ENCODE data around the gene C20orf141. TPM values are rescaled to one million over a fixed set of nuclear protein-coding genes. Genes with fewer than 3 reads are reported as not detected.

The C20orf141 gene
- total and polyA plus RNA-seq, 2 of the 4 experiments (the other 2 are of a cell fraction) = 0.36 to 0.91 TPM

DNA sequence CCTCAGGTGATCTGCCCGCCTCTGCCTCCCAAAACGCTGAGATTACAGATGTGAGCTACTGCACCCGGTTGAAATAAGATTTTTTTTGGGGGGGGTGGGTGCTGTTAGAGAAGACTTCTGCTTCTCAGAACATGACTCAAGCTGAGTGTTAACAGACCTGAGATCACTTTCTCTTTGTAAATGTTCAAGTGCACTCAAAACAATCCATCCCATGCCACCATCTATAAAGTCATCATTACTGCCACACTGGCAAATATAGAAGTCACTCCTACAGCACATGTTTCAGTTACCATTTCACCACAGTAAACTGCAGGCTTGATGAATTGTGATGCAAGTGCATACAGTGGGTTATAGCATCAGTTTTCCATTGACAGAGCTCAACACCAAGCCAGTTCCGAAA is 34.7 kb downstream of the C20orf141 start:
- Histone ChIP-seq H3K27me3 (ENCODE audit: control insufficient read depth, insufficient read depth, low read length) (no peaks in the 10 kb centered on the region), H3K4ac (ENCODE audit: low read depth, low read length) (no peak overlapping the region), H2BK5ac (ENCODE audit: low read depth, low read length, poor library complexity, severe bottlenecking) (no peak overlapping the region), H3K4me2 (ENCODE audit: low read depth, low read length) (no peak overlapping the region), H3K27ac (ENCODE audit: insufficient read depth, low read length) (no peak overlapping the region), H2BK20ac (ENCODE audit: low read depth, low read length) (no peak overlapping the region), H3K23ac (ENCODE audit: low read depth, low read length) (no peak overlapping the region), H4K20me1 (ENCODE audit: insufficient read depth, low read length) (peaks cover 8% of the 10 kb centered on the region; the same call in 1 of the 2 replicates), H3K56ac (ENCODE audit: extremely low read depth, insufficient read depth, low read length) (no peak overlapping the region), H4K5ac (ENCODE audit: low read depth, low read length) (no peak overlapping the region), H3K4me1 (ENCODE audit: control insufficient read depth, insufficient read depth, low read length) (peaks cover 3% of the 10 kb centered on the region; the same call in 1 of the 2 replicates), H2BK120ac (ENCODE audit: low read depth, low read length) (no peak overlapping the region), H4K8ac (ENCODE audit: low read depth in 2 of 2, low read length in 2 of 2) (no peak overlapping the region), H3K9ac (ENCODE audit: low read depth, low read length) (no peak overlapping the region), H4K91ac (ENCODE audit: insufficient read depth, low read depth, low read length) (no peak overlapping the region), H2AK5ac (ENCODE audit: low read depth, low read length) (no peak overlapping the region), H3K14ac (replicated peaks; ENCODE audit: low read depth, low read length) (no peak overlapping the region), H3K4me3 (ENCODE audit: insufficient read depth, low read depth, low read length) (no peak overlapping the region), H3K9me1 (ENCODE audit: insufficient read depth, low read length) (no peaks in the 10 kb centered on the region; the same call in 1 of the 2 replicates), H2AK9ac (replicated peaks; ENCODE audit: low read depth, low read length, poor library complexity) (no peak overlapping the region), H3K18ac (ENCODE audit: low read depth, low read length) (no peak overlapping the region), H2BK15ac (ENCODE audit: low read depth, low read length) (no peak overlapping the region), H2AFZ (replicated peaks; ENCODE audit: low read length, poor library complexity) (no peak overlapping the region), H3K36me3 (ENCODE audit: control insufficient read depth, insufficient read depth, low read length) (peaks cover 3% of the 10 kb centered on the region; the same call in 1 of the 2 replicates), H3K9me3 (ENCODE audit: control insufficient read depth, insufficient read depth, low read length) (no peaks in the 10 kb centered on the region), H3K79me1 (ENCODE audit: low read depth in 1 of 2, low read length in 2 of 2) (peaks cover 8 to 41% of the 10 kb centered on the region in 2 experiments)
- intact Hi-C loops (cut with micrococcal nuclease) (no loop called here), dilution Hi-C loops (cut with HindIII; ENCODE audit: low sequenced_read_pairs, unreplicated experiment) (no loop called here), in situ Hi-C loops (cut with MboI; ENCODE audit: low sequenced_read_pairs) (loop anchor here (25.0 kb wide), 1 partner anchor 337 kb away; the partner anchor contains the start of gene ZNF343)
- DNase-seq (no peak), ATAC-seq (ENCODE audit: low read depth) (no peak)
- no peak for TF ChIP-seq CTCF (conservative IDR thresholded peaks at IDR 0.05; ENCODE audit: low read depth, low read length)
- no peak for TF ChIP-seq POLR2A (IDR thresholded peaks at IDR 0.05; ENCODE audit: low read depth, low read length)
- TF ChIP-seq RAD21 (IDR thresholded peaks at IDR 0.05; ENCODE audit: low read length) = no peak
- no peak for TF ChIP-seq SMC3 (IDR thresholded peaks at IDR 0.05; ENCODE audit: low read depth, low read length)
- no peak for TF ChIP-seq MAFK (IDR thresholded peaks at IDR 0.05; ENCODE audit: low read depth, low read length)
- no peak for TF ChIP-seq CEBPB (IDR thresholded peaks at IDR 0.05; ENCODE audit: low read depth, low read length)
- TF ChIP-seq MXI1 (IDR thresholded peaks at IDR 0.05; ENCODE audit: borderline replicate concordance, low read depth, low read length) = no peak
- TF ChIP-seq, protein P1, sequence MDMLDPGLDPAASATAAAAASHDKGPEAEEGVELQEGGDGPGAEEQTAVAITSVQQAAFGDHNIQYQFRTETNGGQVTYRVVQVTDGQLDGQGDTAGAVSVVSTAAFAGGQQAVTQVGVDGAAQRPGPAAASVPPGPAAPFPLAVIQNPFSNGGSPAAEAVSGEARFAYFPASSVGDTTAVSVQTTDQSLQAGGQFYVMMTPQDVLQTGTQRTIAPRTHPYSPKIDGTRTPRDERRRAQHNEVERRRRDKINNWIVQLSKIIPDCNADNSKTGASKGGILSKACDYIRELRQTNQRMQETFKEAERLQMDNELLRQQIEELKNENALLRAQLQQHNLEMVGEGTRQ (IDR thresholded peaks at IDR 0.05; ENCODE audit: low read depth, low read length) = no peak
- TF ChIP-seq ELK1 (IDR thresholded peaks at IDR 0.05; ENCODE audit: borderline replicate concordance, low read depth, low read length) = no peak
- ChIA-PET CTCF (interaction anchor here (1.2 to 1.3 kb wide), 2 partner anchors 94 to 97 kb away, joined by 4 read pairs; no protein-coding TSS in a partner anchor), POLR2A (ENCODE audit: unreplicated experiment) (no interaction called here)
- WGBS, 2 experiments (ENCODE audit: extremely low coverage in 2 of 2, insufficient read length in 1 of 2) = no CpG with 5 or more reads among the region's 4 CpGs
- BruUV-seq (replicated peaks) = no TSS peak
